HG03159 (cell line): Measurements from ENCODE around the gene GAS2L3.
"Not testable (repeated sequence)": the region's sequence is repeated elsewhere in the genome, so short reads cannot be mapped to it uniquely, and the experiment has no call there.

Experiments
- ATAC-seq: cut with Tn5 transposase; IDR thresholded peaks from one replicate; pipeline ENCODE4 v1.9.1; 2021; ENCODE audit warnings: mild to moderate bottlenecking, moderate library complexity; ENCODE audit not compliant: unreplicated experiment

The GAS2L3 gene

GRCh38 chr12:100574187-100575074 lies 947 bp downstream of the GAS2L3 start:
- peak; percentile 2 for ATAC-seq

- ATAC-seq: no peak
Measured at GRCh38 chr12:100576331-100577036, 3.0 kb downstream of the GAS2L3 start.

GRCh38 chr12:100578923-100579322 lies 5.4 kb downstream of the GAS2L3 start:
- ATAC-seq: no peak

GRCh38 chr12:100579844-100580243 lies 6.4 kb downstream of the GAS2L3 start:
- ATAC-seq: no peak

DNA sequence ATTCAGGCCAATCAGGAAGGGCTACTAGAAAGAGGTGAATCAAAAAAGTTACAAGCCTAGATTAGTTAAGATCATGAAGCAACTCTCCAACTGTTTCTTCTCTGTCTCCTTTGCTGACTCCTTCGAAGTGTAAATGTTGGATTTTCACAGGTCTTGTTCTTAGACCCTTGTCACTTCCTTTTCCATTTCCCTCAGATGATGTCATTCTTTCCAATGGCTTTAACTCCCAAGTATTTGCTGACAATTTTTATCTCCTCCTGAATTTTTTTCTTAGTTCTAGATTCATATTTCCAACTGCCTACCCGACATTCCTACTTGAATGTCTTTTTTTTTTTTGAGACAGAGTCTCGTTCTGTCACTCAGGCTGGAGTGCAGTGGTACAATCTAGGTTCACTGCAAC lies 10.8 kb downstream of the GAS2L3 start:
- ATAC-seq: no peak

DNA sequence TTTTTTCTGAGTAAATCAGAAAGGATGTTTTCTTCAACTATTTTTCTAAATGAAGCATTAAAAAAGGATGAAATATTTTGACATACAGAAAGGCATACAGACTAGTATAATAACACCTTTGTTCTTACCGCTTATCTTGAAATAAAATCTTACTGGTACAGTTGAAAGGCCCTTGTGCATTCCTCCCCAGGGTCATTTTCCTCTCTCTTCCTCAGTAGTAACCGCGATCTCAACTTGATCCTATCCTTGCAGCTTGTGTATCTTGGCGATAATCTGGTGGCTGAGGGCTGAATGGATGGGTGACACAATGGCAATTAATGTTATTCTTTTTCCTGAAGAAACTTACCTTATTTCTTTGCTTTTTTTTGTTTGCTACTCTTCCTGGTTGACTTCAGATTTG lies 18.5 kb downstream of the GAS2L3 start:
- no peak for ATAC-seq

DNA sequence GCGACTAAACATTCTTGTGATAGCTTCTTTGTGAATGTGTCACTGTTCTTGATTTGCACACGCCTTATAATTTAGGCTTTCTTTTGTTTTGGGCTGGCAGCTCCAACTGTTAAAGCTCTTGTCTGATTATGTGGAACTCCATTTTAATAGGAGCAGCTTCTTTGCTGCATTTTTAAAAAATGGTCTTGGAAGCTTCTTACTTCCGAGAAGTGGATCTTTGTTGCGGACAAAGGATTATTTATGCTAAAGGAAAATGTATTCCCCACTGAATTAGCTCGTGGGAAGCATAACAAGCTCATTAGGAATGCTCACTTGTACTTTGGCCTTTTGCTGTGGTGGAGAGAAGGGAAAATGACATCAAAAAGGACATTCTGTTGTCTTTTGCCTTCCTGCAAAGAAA lies 20.0 kb downstream of the GAS2L3 start:
- no peak for ATAC-seq

- no peak for ATAC-seq
Measured at GRCh38 chr12:100601626-100602025, 28.1 kb downstream of the GAS2L3 start.

DNA sequence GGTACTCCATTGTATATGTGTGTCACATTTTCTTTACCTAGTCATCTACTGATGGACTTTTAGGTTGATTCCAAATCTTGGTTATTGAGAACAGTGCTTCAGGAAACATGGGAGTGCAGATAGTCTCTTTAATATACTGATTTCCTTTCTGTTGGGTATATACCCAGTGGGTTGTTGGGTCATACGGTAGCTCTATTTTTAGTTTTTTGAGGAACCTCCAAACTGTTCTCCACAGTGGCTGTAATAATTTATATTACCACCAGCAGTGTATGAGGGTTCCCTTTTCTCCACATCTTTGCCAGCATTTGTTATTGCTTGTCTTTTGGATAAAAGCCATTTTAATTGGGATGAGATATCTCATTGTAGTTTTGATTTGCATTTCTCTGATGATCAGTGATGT lies 29.5 kb downstream of the GAS2L3 start:
- not testable (repeated sequence) for ATAC-seq

DNA sequence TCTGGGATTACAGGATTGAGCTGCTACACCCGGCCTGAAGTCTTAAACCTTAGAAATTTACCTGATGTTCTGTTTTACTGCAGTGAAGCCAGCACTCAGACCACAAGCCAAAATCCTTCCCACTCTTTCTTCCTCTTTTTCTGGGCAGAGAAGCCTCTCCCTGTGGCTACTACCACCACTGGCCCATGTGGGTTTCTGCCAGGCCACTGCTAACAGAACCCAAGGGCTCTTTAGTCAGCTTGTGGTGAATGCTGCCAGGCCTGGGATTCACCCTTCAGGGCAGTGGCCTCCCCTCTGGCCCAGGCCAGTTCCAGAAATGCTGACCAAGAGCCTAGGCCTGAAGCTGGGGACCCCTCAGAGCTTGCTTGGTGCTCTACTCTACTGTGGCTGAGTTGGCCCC lies 35.3 kb downstream of the GAS2L3 start:
- ATAC-seq: no peak

GRCh38 chr12:100610666-100611430 lies 37.4 kb downstream of the GAS2L3 start:
- no peak for ATAC-seq

- no peak for ATAC-seq
Measured at GRCh38 chr12:100612606-100613005, 39.1 kb downstream of the GAS2L3 start.

DNA sequence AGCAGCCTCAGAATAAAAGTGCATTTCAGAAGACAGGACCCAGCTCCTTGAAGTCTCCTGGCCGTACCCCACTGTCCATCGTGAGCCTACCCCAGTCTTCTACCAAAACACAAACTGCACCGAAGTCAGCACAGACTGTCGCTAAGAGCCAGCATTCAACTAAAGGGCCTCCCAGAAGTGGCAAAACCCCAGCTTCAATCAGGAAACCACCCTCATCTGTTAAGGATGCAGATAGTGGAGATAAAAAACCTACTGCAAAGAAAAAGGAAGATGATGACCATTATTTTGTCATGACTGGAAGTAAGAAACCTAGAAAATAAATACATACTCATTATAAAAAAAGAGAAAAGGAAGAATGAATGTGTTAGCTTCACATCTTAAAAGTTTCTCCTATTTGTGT lies 51.1 kb downstream of the GAS2L3 start:
- no peak for ATAC-seq

DNA sequence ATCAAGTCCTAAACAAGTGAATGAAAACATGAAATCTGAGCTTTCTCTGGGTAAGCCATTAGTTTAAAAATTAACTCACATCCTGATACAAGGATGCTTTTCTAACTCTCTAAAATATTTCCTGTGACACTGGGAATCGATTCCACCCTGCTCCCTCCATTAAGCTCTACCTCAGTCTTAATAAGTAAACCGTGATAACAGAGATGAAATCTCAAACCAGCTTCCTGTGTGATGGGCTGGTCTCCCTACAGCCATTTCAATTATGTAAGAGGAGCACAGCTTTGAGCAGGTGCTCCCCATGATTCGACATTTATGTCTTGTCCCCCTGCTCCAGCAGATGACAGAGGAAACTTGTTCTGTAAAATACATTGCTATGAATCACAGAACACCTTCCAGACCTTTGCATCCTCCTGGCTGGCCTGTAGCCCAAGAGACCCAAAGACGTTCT lies 59.0 kb downstream of the GAS2L3 start:
- ATAC-seq: no peak

GRCh38 chr12:100633082-100633785 lies 59.8 kb downstream of the GAS2L3 start:
- ATAC-seq: not testable (repeated sequence)

- ATAC-seq: no peak
Measured at GRCh38 chr12:100643246-100643645, 69.8 kb downstream of the GAS2L3 start.

DNA sequence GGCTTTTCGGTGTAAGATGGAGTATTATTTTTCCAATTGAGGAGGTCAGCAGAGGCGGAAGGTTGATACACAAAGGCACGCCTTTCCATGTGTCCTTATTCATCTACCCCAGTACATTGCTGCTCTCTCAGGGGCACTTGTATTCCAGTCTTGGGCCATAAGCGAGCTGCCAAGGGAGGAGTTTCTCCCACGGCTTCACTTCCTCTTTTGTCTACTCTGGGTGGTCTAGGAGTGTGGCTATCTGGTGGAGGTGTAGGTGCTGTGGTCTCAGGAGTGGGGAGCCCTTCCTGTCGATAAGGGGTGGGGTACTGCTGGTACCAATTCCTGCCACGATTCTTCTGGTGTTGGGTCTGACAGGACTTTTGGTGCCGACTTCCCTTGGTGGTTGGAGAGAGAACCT lies 73.4 kb downstream of the GAS2L3 start:
- no peak for ATAC-seq

DNA sequence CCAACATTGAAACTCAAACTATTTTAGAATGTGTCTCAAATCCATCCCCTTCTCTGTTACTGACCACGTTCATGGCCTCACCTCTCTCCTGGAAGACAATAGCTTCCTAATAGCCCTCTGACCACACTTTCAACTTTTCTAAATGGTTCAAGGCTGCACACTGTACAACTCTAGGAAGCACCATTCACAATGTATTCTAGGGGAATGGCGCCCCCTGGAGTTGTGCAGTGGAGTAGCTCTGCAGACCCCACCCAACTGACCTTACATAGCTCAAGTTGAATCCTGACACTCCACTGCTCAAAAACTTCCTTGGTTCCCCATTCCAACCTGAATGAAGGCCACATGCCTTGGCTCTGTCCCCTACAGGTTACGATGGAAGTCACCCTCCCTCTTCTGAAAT lies 77.6 kb downstream of the GAS2L3 start:
- no peak for ATAC-seq

GRCh38 chr12:100651694-100652093 lies 78.2 kb downstream of the GAS2L3 start:
- ATAC-seq: no peak

DNA sequence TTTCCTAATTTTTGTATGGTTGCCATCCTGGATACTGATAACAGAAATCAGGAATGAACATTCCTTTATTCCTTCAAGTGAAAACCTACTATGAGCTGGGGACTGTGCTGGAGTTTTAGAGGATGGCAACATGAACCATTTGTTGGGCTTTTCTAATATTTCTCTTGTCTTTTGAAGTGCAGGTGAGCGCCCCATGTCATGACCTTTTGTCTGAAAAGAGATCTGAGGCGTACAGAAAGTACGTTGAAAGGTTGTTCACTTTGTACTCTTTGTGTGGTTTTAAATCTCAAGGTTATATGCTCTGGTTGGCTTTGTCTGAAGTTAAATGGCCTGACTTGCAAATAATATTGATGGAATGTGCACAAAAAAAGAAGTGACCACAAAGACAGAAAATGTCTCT lies 79.0 kb downstream of the GAS2L3 start:
- no peak for ATAC-seq

DNA sequence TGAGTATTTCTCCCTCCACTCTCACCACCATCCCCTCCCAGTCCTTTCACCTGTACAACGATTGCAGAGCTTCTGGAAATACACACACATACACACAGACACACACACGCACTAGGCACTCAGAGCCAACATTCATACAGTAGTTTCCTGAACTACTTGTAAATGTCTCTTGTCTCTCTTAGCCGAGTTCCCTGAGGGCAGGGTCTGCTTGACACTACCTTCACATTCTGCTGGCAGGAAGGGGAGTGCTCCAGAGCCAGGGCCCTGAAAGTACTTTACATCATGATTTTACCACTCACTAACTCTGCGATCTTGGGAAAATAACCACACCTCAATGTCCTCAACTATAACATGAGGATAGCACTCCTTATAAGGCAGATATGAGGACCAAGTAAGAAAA lies 82.7 kb downstream of the GAS2L3 start:
- ATAC-seq: no peak
